ENCODE data around the gene NDUFS7. TPM values are rescaled to one million over a fixed set of nuclear protein-coding genes. Genes with fewer than 3 reads are reported as not detected.

NDUFS7 gene
- total RNA-seq, 2 experiments from 2014 or later: 132 to 147 TPM

DNA sequence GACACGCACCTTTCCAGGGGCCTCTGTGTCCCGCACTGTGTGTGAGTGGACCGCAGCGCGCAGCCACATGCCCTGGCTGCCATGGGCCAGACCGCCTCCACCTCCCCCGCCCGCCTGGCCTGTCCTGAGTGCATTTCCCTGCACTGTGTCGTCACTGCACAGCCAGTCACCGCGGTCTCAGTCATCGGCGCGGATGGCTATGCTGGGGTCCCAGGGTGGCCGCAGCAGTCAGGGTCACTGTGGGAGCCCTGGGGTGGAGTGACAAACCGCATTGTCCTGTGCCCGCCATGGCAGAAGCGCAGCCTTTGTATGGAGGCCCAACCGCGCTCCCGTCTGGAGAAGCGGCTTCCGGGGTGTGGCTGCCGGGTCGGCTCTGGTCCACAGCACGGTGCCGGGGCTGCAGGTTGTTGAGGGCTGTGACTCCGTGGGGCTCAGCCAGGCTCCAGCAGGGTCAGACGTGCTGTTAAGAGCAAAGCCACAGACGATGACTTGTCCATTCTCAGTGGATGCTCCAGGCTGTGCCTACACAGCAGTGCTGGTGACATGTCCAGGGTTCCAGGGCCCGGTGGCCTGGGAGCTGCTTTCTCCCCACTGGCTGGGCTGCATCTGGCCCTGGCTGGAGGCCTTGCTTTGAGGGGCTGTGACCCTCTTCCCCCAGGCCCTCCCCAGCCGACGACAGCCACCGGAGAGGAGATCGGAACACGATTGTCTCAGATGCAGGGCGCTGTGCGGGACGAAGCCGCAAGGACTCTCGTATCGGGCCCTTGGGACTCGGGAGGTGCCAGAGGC lies 6.3 kb upstream of the NDUFS7 start:
- no TSS peak for BruUV-seq (replicated peaks)
- CTCF ChIA-PET (ENCODE audit: unreplicated experiment): no interaction called here
- intact Hi-C loops (cut with micrococcal nuclease; ENCODE audit: unreplicated experiment): no loop called here
- no peak for DNase-seq (ENCODE audit: low spot score)
- no peaks in the 10 kb centered on the region for H3K9me3 ChIP-seq (ENCODE audit: low read length)
- H2AFZ ChIP-seq (ENCODE audit: low read length): no peak overlapping the region
- no peak for TF ChIP-seq EZH2phosphoT487 (IDR thresholded peaks at IDR 0.05; ENCODE audit: borderline replicate concordance, low read depth, low read length)
- TF ChIP-seq, protein P1, sequence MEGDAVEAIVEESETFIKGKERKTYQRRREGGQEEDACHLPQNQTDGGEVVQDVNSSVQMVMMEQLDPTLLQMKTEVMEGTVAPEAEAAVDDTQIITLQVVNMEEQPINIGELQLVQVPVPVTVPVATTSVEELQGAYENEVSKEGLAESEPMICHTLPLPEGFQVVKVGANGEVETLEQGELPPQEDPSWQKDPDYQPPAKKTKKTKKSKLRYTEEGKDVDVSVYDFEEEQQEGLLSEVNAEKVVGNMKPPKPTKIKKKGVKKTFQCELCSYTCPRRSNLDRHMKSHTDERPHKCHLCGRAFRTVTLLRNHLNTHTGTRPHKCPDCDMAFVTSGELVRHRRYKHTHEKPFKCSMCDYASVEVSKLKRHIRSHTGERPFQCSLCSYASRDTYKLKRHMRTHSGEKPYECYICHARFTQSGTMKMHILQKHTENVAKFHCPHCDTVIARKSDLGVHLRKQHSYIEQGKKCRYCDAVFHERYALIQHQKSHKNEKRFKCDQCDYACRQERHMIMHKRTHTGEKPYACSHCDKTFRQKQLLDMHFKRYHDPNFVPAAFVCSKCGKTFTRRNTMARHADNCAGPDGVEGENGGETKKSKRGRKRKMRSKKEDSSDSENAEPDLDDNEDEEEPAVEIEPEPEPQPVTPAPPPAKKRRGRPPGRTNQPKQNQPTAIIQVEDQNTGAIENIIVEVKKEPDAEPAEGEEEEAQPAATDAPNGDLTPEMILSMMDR (conservative IDR thresholded peaks at IDR 0.05; ENCODE audit: low read length): no peak
- POLR2A ChIA-PET: no interaction called here
- H4K20me1 ChIP-seq (ENCODE audit: insufficient read depth, low read length): no peaks in the 10 kb centered on the region
- no peaks in the 10 kb centered on the region for H3K4me1 ChIP-seq (ENCODE audit: insufficient read depth, low read length, poor library complexity, severe bottlenecking)
- no peak overlapping the region for H3K4me3 ChIP-seq (ENCODE audit: low read depth, low read length, poor library complexity, severe bottlenecking)
- H3K79me2 ChIP-seq (ENCODE audit: insufficient read depth, low read depth, low read length): no peaks in the 10 kb centered on the region
- no peak overlapping the region for H3K27ac ChIP-seq (ENCODE audit: low read depth, low read length, poor library complexity, severe bottlenecking)
- peaks cover 29% of the 10 kb centered on the region; the same call in 1 of the 2 replicates for H3K36me3 ChIP-seq (ENCODE audit: insufficient read depth, low read length)
- H3K9me2 ChIP-seq (ENCODE audit: insufficient read depth, low read length): no peaks in the 10 kb centered on the region
- H3K4me2 ChIP-seq (ENCODE audit: low read length): no peak overlapping the region

DNA sequence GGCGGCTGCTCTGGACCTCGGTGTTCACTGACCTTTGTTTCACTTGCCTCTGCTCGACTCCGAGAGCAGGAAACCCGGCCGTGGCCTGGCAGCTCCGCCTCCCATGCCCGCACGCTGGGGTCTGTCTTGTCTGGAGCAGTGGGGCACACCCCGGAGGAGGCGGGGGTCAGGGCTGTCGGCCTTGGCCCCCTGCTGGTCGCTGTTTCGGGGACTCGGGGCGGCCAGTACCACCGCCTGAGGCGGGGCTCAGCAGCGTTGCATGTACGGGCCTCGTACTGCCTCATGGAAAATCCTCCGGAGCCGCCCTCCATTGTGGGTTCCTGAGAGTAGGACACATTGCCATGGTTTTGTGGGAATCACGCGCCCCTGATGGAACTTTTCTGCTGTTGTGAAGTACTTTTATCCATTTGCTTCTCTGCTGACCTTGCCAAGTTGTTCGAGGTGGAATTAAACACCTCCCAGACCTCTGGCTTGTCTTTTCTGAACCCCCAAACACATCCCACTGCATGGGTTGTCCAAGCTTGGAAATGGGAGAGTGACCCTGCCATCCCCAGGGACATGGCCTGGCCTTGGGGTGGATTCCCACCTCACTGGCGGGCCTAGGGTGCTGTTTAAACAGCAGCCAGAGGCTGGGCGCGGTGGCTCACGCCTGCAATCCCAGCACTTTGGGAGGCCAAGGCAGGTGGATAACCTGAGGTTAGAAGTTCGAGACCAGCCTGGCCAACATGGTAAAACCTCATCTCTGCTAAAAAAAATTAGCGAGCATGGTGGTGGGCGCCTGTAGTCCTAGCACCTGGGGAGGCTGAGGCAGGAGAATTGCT lies 5.5 kb upstream of the NDUFS7 start:
- H3K4me3 ChIP-seq (ENCODE audit: low read depth, low read length, poor library complexity, severe bottlenecking): no peak overlapping the region
- no peak for DNase-seq (ENCODE audit: low spot score)
- TF ChIP-seq EZH2phosphoT487 (IDR thresholded peaks at IDR 0.05; ENCODE audit: borderline replicate concordance, low read depth, low read length): no peak
- TF ChIP-seq, protein P1 (conservative IDR thresholded peaks at IDR 0.05; ENCODE audit: low read length): 0 out of 2 replicates have a peak, but pooled peaks have one; percentile 15
- H3K27ac ChIP-seq (ENCODE audit: low read depth, low read length, poor library complexity, severe bottlenecking): no peak overlapping the region
- no peaks in the 10 kb centered on the region for H3K9me2 ChIP-seq (ENCODE audit: insufficient read depth, low read length)
- no TSS peak for BruUV-seq (replicated peaks)
- peaks cover 5% of the 10 kb centered on the region for H3K4me1 ChIP-seq (ENCODE audit: insufficient read depth, low read length, poor library complexity, severe bottlenecking)
- H3K36me3 ChIP-seq (ENCODE audit: insufficient read depth, low read length): peaks cover 24% of the 10 kb centered on the region; the same call in 1 of the 2 replicates
- ChIA-PET POLR2A (no interaction called here), CTCF (ENCODE audit: unreplicated experiment) (no interaction called here)
- H2AFZ ChIP-seq (ENCODE audit: low read length): no peak overlapping the region
- no peaks in the 10 kb centered on the region for H3K9me3 ChIP-seq (ENCODE audit: low read length)
- H3K79me2 ChIP-seq (ENCODE audit: insufficient read depth, low read depth, low read length): no peaks in the 10 kb centered on the region
- intact Hi-C loops (cut with micrococcal nuclease; ENCODE audit: unreplicated experiment): no loop called here
- H3K4me2 ChIP-seq (ENCODE audit: low read length): no peak overlapping the region
- H4K20me1 ChIP-seq (ENCODE audit: insufficient read depth, low read length): no peaks in the 10 kb centered on the region
